Activated T-helper 1 cell treated with anti-CD3 and anti-CD28 coated beads, Interleukin-12 subunit alpha, Interleukin-12 subunit beta, Interleukin-2, Interleukin-4 antibody, amounts not matched to agents 30 ng/mL and 10 ng/mL and 1 ng/mL, durations not matched to agents 14 hours and 24 hours and 36 hours (primary cell): ENCODE measurements around the gene CCDC51. TPM values are rescaled to one million over a fixed set of nuclear protein-coding genes. Genes with fewer than 3 reads are reported as not detected.

Source experiments
- DNase-seq: peaks from one replicate; pipeline ENCODE4 v3.0.0; 2021; ENCODE audit warnings: low spot score
- H3K27ac Mint-ChIP-seq: one replicate; pipeline ENCODE4 v1.8.0; 2021; ENCODE audit warnings: mild to moderate bottlenecking, mixed read lengths
- H3K27me3 Mint-ChIP-seq: one replicate; pipeline ENCODE4 v1.8.0; 2022; ENCODE audit warnings: mild to moderate bottlenecking, moderate library complexity, mixed read lengths; ENCODE audit not compliant: insufficient read depth
- H3K36me3 Mint-ChIP-seq: one replicate; pipeline ENCODE4 v1.8.0; 2021; ENCODE audit warnings: low read depth, mixed read lengths
- H3K4me1 Mint-ChIP-seq: one replicate; pipeline ENCODE4 v1.8.0; 2021; ENCODE audit warnings: low read depth, mixed read lengths
- H3K4me3 Mint-ChIP-seq: one replicate; pipeline ENCODE4 v1.8.0; 2021; ENCODE audit warnings: mild to moderate bottlenecking, moderate library complexity, mixed read lengths
- H3K9me3 Mint-ChIP-seq: one replicate; pipeline ENCODE4 v1.8.0; 2021; ENCODE audit warnings: mixed read lengths
- intact Hi-C: fragments of 100-400 bp; cut with micrococcal nuclease; formaldehyde crosslinking; loops from one replicate; pipeline ENCODE4 v1.15.1; 2024
- total RNA-seq: library from RNA; stranded (reverse); gene quantifications from 2 replicates; pipeline ENCODE4 v1.2.3, GENCODE V29; 2022

CCDC51 gene
- total RNA-seq, 1 donor from 2014 or later, result 26.3 TPM

GRCh38 chr3:48419597-48419996 is 20.3 kb downstream of the CCDC51 start:
- H3K27me3 Mint-ChIP-seq, result peaks cover 3% of the 10 kb centered on the region
- H3K9me3 Mint-ChIP-seq, result no peaks in the 10 kb centered on the region
- intact Hi-C loops, result no loop called here
- DNase-seq, result no peak
- no peaks in the 10 kb centered on the region for H3K36me3 Mint-ChIP-seq
- H3K27ac Mint-ChIP-seq, result no peak overlapping the region
- H3K4me1 Mint-ChIP-seq, result no peaks in the 10 kb centered on the region
- no peak overlapping the region for H3K4me3 Mint-ChIP-seq

DNA sequence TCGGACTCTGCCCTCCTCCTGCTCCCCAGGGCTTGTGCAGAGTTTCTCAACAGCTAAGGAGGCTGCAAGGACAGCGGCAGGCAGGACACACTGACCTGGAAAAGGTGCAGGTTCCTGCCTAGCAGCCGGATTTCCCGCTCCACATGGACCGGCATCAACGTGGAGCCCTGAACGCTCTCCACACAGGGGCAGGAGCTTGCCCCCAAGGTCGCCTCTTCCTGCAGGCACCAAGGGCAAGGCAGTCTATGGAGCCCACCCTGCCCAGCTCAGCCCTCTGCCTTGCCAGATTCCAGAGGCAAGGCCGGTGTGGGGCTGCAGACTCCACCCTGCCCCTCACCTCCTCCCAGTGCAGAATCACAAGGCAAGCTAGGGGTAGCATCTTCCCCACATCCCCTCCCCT is 20.8 kb downstream of the CCDC51 start:
- Mint-ChIP-seq H3K4me1 (no peaks in the 10 kb centered on the region), H3K9me3 (no peaks in the 10 kb centered on the region), H3K4me3 (no peak overlapping the region), H3K27ac (no peak overlapping the region), H3K27me3 (peaks cover 3% of the 10 kb centered on the region), H3K36me3 (no peaks in the 10 kb centered on the region)
- intact Hi-C loops, result no loop called here
- DNase-seq, result no peak

- no peak for DNase-seq
- Mint-ChIP-seq H3K27ac (no peak overlapping the region), H3K4me1 (no peaks in the 10 kb centered on the region), H3K9me3 (no peaks in the 10 kb centered on the region), H3K27me3 (peaks cover 3% of the 10 kb centered on the region), H3K36me3 (no peaks in the 10 kb centered on the region), H3K4me3 (no peak overlapping the region)
- intact Hi-C loops, result no loop called here
These were observed 21.3 kb downstream of the CCDC51 start for GRCh38 chr3:48418651-48419050.

DNA sequence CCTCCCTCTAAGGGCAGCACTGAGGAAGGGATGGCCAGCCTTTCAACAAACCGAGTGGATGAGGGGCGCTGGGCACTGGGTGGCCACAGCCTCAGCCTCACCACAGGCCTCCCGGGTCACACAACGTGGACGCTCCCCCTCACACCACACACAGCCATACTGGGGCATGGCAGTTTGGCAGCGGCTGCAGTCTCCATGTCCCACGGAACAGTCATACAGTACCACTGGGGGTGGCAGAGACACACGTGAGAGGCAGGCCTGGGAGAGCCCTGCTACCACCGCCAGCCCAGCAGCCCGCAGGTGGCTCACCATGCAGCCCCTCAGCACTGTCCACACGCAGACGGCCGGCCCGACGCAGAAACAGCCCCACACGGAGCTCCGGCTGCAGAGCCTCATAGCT is 21.8 kb downstream of the CCDC51 start:
- Mint-ChIP-seq H3K9me3 (no peaks in the 10 kb centered on the region), H3K4me1 (no peaks in the 10 kb centered on the region), H3K36me3 (no peaks in the 10 kb centered on the region), H3K27ac (no peak overlapping the region), H3K4me3 (no peak overlapping the region), H3K27me3 (peaks cover 2% of the 10 kb centered on the region)
- intact Hi-C loops, result no loop called here
- DNase-seq, result no peak

GRCh38 chr3:48417529-48418108 is 22.3 kb downstream of the CCDC51 start:
- intact Hi-C loops, result no loop called here
- H3K27me3 Mint-ChIP-seq, result no peaks in the 10 kb centered on the region
- no peaks in the 10 kb centered on the region for H3K4me1 Mint-ChIP-seq

DNA sequence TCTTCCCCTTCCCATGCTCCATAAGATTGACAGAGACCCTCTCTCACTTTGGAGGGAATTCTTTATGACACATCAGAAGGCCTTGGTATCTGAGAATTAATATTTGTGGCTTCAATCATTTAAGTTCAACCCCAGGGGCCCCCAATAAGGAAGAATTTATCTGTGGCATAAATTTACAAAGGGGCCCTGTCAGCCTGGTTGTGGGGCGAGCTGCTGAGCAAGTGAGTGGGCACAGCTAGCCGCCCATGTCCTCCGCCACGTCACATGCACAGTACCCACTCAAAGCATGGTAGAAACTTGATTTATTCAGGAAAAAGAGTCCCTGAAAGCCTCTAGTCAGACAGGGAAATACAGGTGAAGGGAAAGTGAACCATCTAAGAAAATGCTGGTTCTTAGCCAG is 23.4 kb downstream of the CCDC51 start:
- no peaks in the 10 kb centered on the region for H3K4me1 Mint-ChIP-seq

More at GRCh38 chr3:48417529-48418108, 22.3 kb downstream of the CCDC51 start:
- no peak overlapping the region for H3K4me3 Mint-ChIP-seq
- no peaks in the 10 kb centered on the region for H3K36me3 Mint-ChIP-seq
- no peak overlapping the region for H3K27ac Mint-ChIP-seq
- DNase-seq, result no peak
- no peaks in the 10 kb centered on the region for H3K9me3 Mint-ChIP-seq

GRCh38 chr3:48416091-48416505 is 23.8 kb downstream of the CCDC51 start:
- Mint-ChIP-seq H3K27me3 (no peaks in the 10 kb centered on the region), H3K27ac (no peak overlapping the region), H3K4me3 (no peak overlapping the region), H3K36me3 (no peaks in the 10 kb centered on the region), H3K4me1 (no peaks in the 10 kb centered on the region), H3K9me3 (no peaks in the 10 kb centered on the region)
- intact Hi-C loops, result no loop called here
- DNase-seq, result no peak

More for the DNA sequence above, 23.4 kb downstream of the CCDC51 start:
- no peak for DNase-seq
- intact Hi-C loops, result no loop called here
- H3K4me3 Mint-ChIP-seq, result no peak overlapping the region
- H3K27me3 Mint-ChIP-seq, result no peaks in the 10 kb centered on the region
- H3K36me3 Mint-ChIP-seq, result no peaks in the 10 kb centered on the region
- H3K27ac Mint-ChIP-seq, result no peak overlapping the region
- no peaks in the 10 kb centered on the region for H3K9me3 Mint-ChIP-seq

DNA sequence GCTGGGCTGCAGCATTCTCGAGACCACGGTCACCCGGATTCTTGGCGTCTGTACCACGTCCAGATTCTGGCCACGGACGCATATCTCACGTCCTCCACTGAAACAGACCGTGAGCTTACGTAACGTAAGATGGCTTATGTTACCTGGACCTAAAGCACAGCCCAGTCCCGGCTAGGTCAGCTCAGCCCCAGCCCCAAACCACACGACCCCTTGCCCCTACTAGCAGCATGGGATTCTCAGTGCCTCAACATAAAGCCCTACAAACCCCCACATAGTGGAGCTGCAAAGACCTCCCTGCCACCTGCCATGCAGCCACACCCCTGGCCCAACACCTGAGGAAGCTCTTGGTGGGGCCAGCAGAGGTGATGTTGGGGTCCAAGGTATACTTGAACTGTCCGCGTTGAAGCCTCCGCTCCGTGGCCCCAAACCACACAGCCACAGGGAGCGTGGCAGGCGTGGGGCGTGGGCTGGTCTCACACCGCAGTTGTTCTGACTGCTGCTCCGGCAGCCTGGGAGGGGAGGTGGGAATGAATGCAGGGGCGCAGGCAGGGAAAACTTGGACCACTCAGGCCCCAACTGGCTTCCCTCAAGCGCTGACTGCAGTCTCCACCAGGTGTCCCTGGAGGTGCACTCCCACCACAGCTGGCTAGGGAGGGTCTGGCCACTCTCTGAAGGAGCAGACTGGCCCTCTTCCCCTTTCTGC is 24.5 kb downstream of the CCDC51 start:
- DNase-seq, result no peak
- no peaks in the 10 kb centered on the region for H3K9me3 Mint-ChIP-seq
- H3K4me1 Mint-ChIP-seq, result no peaks in the 10 kb centered on the region

DNA sequence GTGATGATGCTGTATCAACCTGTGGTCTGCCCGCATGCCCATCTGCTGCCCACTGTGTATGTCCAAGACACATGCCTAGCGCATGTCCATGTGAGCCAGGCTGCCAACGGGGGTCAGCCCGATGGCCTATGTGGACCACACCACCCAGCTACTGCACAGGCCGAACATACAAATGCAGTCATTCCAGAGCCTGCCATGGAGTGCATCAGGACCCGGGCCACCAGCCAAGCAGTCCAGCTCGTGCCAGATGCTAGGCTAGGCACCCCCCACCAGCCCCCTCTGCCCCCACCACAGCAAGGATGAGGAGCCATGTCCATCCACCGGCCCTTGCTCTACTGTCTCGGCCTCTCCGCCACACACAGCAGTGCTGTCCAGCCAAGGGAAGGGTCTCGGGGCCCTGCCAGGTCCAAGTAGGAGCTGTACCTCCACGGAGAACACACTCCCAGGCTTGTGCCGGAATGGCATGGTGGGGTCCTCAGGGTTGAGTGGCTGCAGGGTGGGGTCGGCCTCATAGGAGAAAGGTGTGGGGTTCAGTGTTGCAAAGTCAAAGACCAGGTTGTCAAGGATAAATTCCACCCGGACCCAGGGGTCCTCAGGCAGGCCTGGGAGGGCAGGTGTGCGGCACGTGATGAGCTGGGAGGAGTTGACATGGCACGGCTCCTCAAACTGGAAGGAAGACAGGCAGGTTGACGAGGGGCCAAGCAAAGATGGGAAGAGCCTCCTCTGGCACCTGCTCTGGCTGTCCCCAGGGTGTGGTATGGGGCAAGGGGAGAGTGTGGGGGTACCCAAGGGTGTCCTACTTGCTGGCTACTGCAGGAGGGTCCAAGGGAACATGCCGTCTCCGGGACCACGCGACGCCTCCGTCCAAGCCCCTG is 25.3 kb downstream of the CCDC51 start:
- no peak overlapping the region for H3K27ac Mint-ChIP-seq
- intact Hi-C loops, result no loop called here

More for the DNA sequence above, 24.5 kb downstream of the CCDC51 start:
- no peak overlapping the region for H3K4me3 Mint-ChIP-seq
- H3K36me3 Mint-ChIP-seq, result no peaks in the 10 kb centered on the region
- no peak overlapping the region for H3K27ac Mint-ChIP-seq
- no peaks in the 10 kb centered on the region for H3K27me3 Mint-ChIP-seq
- intact Hi-C loops, result no loop called here

GRCh38 chr3:48413611-48414010 is 26.3 kb downstream of the CCDC51 start:
- intact Hi-C loops, result no loop called here
- DNase-seq, result no peak
- H3K9me3 Mint-ChIP-seq, result no peaks in the 10 kb centered on the region
- no peaks in the 10 kb centered on the region for H3K27me3 Mint-ChIP-seq
- H3K4me3 Mint-ChIP-seq, result no peak overlapping the region
- H3K4me1 Mint-ChIP-seq, result no peaks in the 10 kb centered on the region
- no peaks in the 10 kb centered on the region for H3K36me3 Mint-ChIP-seq
- H3K27ac Mint-ChIP-seq, result no peak overlapping the region

More for the DNA sequence above, 25.3 kb downstream of the CCDC51 start:
- no peaks in the 10 kb centered on the region for H3K27me3 Mint-ChIP-seq
- H3K36me3 Mint-ChIP-seq, result no peaks in the 10 kb centered on the region
- DNase-seq, result no peak
- no peaks in the 10 kb centered on the region for H3K4me1 Mint-ChIP-seq
- H3K4me3 Mint-ChIP-seq, result no peak overlapping the region
- H3K9me3 Mint-ChIP-seq, result no peaks in the 10 kb centered on the region

- intact Hi-C loops, result no loop called here
- H3K9me3 Mint-ChIP-seq, result no peaks in the 10 kb centered on the region
- H3K36me3 Mint-ChIP-seq, result no peaks in the 10 kb centered on the region
- no peaks in the 10 kb centered on the region for H3K4me1 Mint-ChIP-seq
- DNase-seq, result no peak
- no peak overlapping the region for H3K4me3 Mint-ChIP-seq
- no peak overlapping the region for H3K27ac Mint-ChIP-seq
- H3K27me3 Mint-ChIP-seq, result no peaks in the 10 kb centered on the region
These were observed 26.8 kb downstream of the CCDC51 start for GRCh38 chr3:48413086-48413485.

GRCh38 chr3:48412375-48413001 is 27.4 kb downstream of the CCDC51 start:
- H3K9me3 Mint-ChIP-seq, result no peaks in the 10 kb centered on the region
- H3K27ac Mint-ChIP-seq, result no peak overlapping the region
- intact Hi-C loops, result no loop called here
- H3K36me3 Mint-ChIP-seq, result no peaks in the 10 kb centered on the region
- no peaks in the 10 kb centered on the region for H3K27me3 Mint-ChIP-seq
- no peak for DNase-seq
- H3K4me3 Mint-ChIP-seq, result no peak overlapping the region
- no peaks in the 10 kb centered on the region for H3K4me1 Mint-ChIP-seq
